ENCODE data around the gene STK38. TPM values are rescaled to one million over a fixed set of nuclear protein-coding genes. Genes with fewer than 3 reads are reported as not detected.

STK38 gene
- total RNA-seq, 6 experiments from 2014 or later, result 12.5 to 19.2 (median 16.1) TPM

DNA sequence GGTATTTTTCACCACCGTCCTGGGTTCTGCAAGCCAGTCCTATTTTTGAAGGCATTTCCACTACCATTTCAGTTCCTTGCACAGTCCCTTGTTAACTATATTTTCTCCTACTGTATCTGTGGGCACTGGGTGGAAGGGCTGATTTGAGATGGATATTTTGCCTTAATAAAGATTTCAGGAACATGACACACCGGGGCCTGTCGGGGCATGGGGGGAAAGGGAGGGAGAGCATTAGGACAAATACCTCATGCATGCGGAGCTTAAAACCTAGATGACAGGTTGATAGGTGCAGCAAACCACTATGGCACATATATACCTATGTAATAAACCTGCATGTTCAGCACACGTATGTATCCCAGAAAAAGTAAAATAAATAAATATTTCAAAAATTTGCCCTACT, 22.4 kb downstream of the STK38 start:
- no peak for ATAC-seq
- H3K4me3 ChIP-seq, result no peak overlapping the region
- H3K27ac ChIP-seq, result peak overlapping the region in 2 of 3 donors; percentile 89 to 90
- no peak for TF ChIP-seq POLR2A (IDR thresholded peaks at IDR 0.05)
- TF ChIP-seq, protein P1, sequence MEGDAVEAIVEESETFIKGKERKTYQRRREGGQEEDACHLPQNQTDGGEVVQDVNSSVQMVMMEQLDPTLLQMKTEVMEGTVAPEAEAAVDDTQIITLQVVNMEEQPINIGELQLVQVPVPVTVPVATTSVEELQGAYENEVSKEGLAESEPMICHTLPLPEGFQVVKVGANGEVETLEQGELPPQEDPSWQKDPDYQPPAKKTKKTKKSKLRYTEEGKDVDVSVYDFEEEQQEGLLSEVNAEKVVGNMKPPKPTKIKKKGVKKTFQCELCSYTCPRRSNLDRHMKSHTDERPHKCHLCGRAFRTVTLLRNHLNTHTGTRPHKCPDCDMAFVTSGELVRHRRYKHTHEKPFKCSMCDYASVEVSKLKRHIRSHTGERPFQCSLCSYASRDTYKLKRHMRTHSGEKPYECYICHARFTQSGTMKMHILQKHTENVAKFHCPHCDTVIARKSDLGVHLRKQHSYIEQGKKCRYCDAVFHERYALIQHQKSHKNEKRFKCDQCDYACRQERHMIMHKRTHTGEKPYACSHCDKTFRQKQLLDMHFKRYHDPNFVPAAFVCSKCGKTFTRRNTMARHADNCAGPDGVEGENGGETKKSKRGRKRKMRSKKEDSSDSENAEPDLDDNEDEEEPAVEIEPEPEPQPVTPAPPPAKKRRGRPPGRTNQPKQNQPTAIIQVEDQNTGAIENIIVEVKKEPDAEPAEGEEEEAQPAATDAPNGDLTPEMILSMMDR (IDR thresholded peaks at IDR 0.05), result no peak
- no peaks in the 10 kb centered on the region for H3K27me3 ChIP-seq
- H3K4me1 ChIP-seq, result peaks cover 0 to 31% (median 16%) of the 10 kb centered on the region in 4 donors
- H3K36me3 ChIP-seq, result peaks cover 0 to 15% (median 2%) of the 10 kb centered on the region in 4 donors
- H3K9me3 ChIP-seq, result no peaks in the 10 kb centered on the region
- intact Hi-C loops (cut with DNase I), result no loop called here
- no peak for DNase-seq
- 80% methylated on average over 5 of the region's 5 CpGs for WGBS (ENCODE audit: insufficient coverage, low coverage, low lambda C conversion rate, missing lambda C conversion rate)

- ATAC-seq, result peak; percentile 82 to 86 (median 83)
- H3K4me1 ChIP-seq, result peaks cover 0 to 31% (median 16%) of the 10 kb centered on the region in 4 donors
- 28% methylated on average over 6 of the region's 6 CpGs for WGBS (ENCODE audit: insufficient coverage, low coverage, low lambda C conversion rate, missing lambda C conversion rate)
- peak overlapping the region; percentile 67 to 90 (median 89) for H3K27ac ChIP-seq
- DNase-seq, result no peak
- intact Hi-C loops (cut with DNase I), result no loop called here
- no peaks in the 10 kb centered on the region for H3K9me3 ChIP-seq
- H3K4me3 ChIP-seq, result peak overlapping the region in 2 of 3 donors; percentile 9 to 10
- TF ChIP-seq POLR2A (IDR thresholded peaks at IDR 0.05), result no peak
- TF ChIP-seq, protein P1 (IDR thresholded peaks at IDR 0.05), result no peak
- H3K36me3 ChIP-seq, result peaks cover 0 to 17% (median 2%) of the 10 kb centered on the region in 4 donors
- no peaks in the 10 kb centered on the region for H3K27me3 ChIP-seq
Observed at GRCh38 chr6:36523936-36524499, 23.3 kb downstream of the STK38 start.

DNA sequence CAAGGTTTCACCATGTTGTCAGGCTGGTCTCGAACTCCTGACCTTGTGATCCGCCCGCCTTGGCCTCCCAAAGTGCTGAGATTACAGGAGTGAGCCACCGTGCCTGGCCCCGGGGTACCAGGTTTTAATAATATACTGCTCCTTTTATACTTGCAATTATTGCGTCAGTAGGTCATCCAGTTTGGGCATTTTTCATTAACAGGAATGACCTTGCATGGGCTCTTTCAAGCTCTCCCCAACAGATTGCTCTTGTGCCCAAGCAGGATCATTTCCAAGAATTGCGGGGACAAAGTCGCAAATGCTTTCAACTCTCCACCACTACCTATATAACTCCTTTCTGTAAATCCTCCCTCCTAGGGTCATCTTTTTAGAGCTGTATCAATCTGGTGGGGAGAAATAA, 23.8 kb downstream of the STK38 start:
- H3K27me3 ChIP-seq, result no peaks in the 10 kb centered on the region
- peaks cover 0 to 31% (median 16%) of the 10 kb centered on the region in 4 donors for H3K4me1 ChIP-seq
- peak overlapping the region; percentile 67 to 90 (median 89) for H3K27ac ChIP-seq
- H3K4me3 ChIP-seq, result peak overlapping the region in 2 of 3 donors; percentile 9 to 10
- H3K36me3 ChIP-seq, result peaks cover 0 to 17% (median 2%) of the 10 kb centered on the region in 4 donors
- 25% methylated on average over 8 of the region's 8 CpGs for WGBS (ENCODE audit: insufficient coverage, low coverage, low lambda C conversion rate, missing lambda C conversion rate)
- intact Hi-C loops (cut with DNase I), result no loop called here
- TF ChIP-seq POLR2A (IDR thresholded peaks at IDR 0.05), result no peak
- TF ChIP-seq, protein P1 (IDR thresholded peaks at IDR 0.05), result no peak
- ATAC-seq, result peak; percentile 72 to 88 (median 80)
- no peaks in the 10 kb centered on the region for H3K9me3 ChIP-seq
- peak in 1 of 3 donors; percentile 80 for DNase-seq

DNA sequence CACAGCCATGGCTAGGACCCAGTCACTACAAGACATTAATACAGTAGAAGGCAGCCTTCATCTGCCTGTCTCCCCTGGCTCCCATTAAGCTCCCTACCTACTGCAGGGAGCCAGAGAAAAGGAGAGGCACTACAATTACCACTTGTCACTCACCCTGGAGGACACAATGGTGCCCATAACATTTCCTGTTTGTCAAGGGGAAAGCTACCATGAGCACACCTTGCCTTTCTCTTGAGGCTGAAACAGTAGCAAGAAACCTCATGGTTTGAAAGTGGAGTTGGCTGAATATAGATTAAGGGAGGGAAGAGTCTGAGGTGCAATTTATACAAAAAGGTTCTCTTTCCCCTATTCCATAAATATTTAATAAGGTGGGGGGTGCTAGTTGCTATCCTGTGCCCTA, 27.9 kb downstream of the STK38 start:
- intact Hi-C loops (cut with DNase I), result no loop called here
- no peak overlapping the region for H3K27ac ChIP-seq
- no peaks in the 10 kb centered on the region for H3K27me3 ChIP-seq
- peaks cover 0 to 29% (median 13%) of the 10 kb centered on the region in 4 donors for H3K4me1 ChIP-seq
- no peak overlapping the region for H3K4me3 ChIP-seq
- ATAC-seq (no peak), DNase-seq (no peak)
- no peak for TF ChIP-seq POLR2A (IDR thresholded peaks at IDR 0.05)
- TF ChIP-seq, protein P1 (IDR thresholded peaks at IDR 0.05), result no peak
- H3K36me3 ChIP-seq, result peaks cover 0 to 17% (median 2%) of the 10 kb centered on the region in 4 donors
- H3K9me3 ChIP-seq, result no peaks in the 10 kb centered on the region
